ENCODE data around the gene ANTXR1. TPM values are rescaled to one million over a fixed set of nuclear protein-coding genes. Genes with fewer than 3 reads are reported as not detected.
"Not testable (repeated sequence)": the region's sequence is repeated elsewhere in the genome, so short reads cannot be mapped to it uniquely, and the experiment has no call there.

The ANTXR1 gene
- total and polyA plus RNA-seq, 2 donors from 2014 or later = 7.0 to 42.6 TPM

- FAIRE-seq (no peak), DNase-seq (no peak)
- Histone ChIP-seq H3K27ac (ENCODE audit: low read depth in 2 of 2, low read length in 2 of 2) (no peak overlapping the region), H3K27me3 (ENCODE audit: control insufficient read depth, insufficient read depth, low read length) (no peaks in the 10 kb centered on the region), H3K9me3 (ENCODE audit: control insufficient read depth in 2 of 3, insufficient read depth in 1 of 3, low read length in 3 of 3) (no peaks in the 10 kb centered on the region), H3K36me3 (ENCODE audit: control insufficient read depth in 2 of 3, insufficient read depth in 3 of 3, low read length in 3 of 3) (no peaks in the 10 kb centered on the region), H3K4me3 (ENCODE audit: low read length in 3 of 3) (no peak overlapping the region), H3K9ac (ENCODE audit: low read length in 3 of 3) (no peak overlapping the region), H3K4me1 (ENCODE audit: control insufficient read depth in 2 of 3, insufficient read depth in 2 of 3, low read depth in 1 of 3, low read length in 3 of 3) (peaks cover 0 to 8% (median 5%) of the 10 kb centered on the region in 3 donors)
- TF ChIP-seq CTCF (IDR thresholded peaks at IDR 0.05; ENCODE audit: borderline replicate concordance, extremely low read depth, insufficient read depth) = no peak
- intact Hi-C loops (cut with DNase I) = no loop called here
These were observed 213.9 kb downstream of the ANTXR1 start for GRCh38 chr2:69226903-69227302.

- TF ChIP-seq CTCF (IDR thresholded peaks at IDR 0.05; ENCODE audit: borderline replicate concordance, extremely low read depth, insufficient read depth) = no peak
- H3K36me3 ChIP-seq (ENCODE audit: control insufficient read depth in 2 of 3, insufficient read depth in 3 of 3, low read length in 3 of 3) = no peaks in the 10 kb centered on the region
- no peak overlapping the region for H3K4me3 ChIP-seq (ENCODE audit: low read length in 3 of 3)
- intact Hi-C loops (cut with DNase I) = no loop called here
- DNase-seq (no peak), FAIRE-seq (no peak)
- H3K9ac ChIP-seq (ENCODE audit: low read length in 3 of 3) = no peak overlapping the region
- H3K27ac ChIP-seq (ENCODE audit: low read depth in 2 of 2, low read length in 2 of 2) = no peak overlapping the region
- H3K27me3 ChIP-seq (ENCODE audit: control insufficient read depth, insufficient read depth, low read length) = no peaks in the 10 kb centered on the region
- H3K4me1 ChIP-seq (ENCODE audit: control insufficient read depth in 2 of 3, insufficient read depth in 2 of 3, low read depth in 1 of 3, low read length in 3 of 3) = peaks cover 0 to 8% (median 5%) of the 10 kb centered on the region in 3 donors
- no peaks in the 10 kb centered on the region for H3K9me3 ChIP-seq (ENCODE audit: control insufficient read depth in 2 of 3, insufficient read depth in 1 of 3, low read length in 3 of 3)
These were observed 214.7 kb downstream of the ANTXR1 start for GRCh38 chr2:69227716-69228115.

DNA sequence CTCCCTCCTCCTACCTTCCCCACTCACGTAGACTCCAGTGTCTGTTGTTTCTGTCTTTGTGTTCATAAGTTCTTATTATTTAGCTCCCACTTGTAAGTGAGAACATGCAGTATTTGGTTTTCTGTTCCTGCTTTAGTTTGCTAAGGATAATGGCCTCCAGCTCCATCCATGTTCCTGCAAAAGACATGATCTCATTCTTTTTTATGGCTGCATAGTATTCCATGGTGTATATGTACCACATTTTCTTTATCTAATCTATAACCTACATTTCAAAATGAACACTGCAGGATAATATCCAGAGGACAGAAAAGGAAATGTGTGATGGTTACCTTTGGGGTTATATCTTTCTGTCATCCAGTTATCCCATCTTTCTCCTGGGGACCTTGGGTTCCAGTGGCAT is 218.0 kb downstream of the ANTXR1 start:
- H3K27me3 ChIP-seq (ENCODE audit: control insufficient read depth, insufficient read depth, low read length); intact Hi-C loops (cut with DNase I); H3K4me1 ChIP-seq (ENCODE audit: control insufficient read depth in 2 of 3, insufficient read depth in 2 of 3, low read depth in 1 of 3, low read length in 3 of 3); H3K4me3 ChIP-seq (ENCODE audit: low read length in 3 of 3); H3K27ac ChIP-seq (ENCODE audit: low read depth in 2 of 2, low read length in 2 of 2); H3K9me3 ChIP-seq (ENCODE audit: control insufficient read depth in 2 of 3, insufficient read depth in 1 of 3, low read length in 3 of 3); H3K9ac ChIP-seq (ENCODE audit: low read length in 3 of 3); FAIRE-seq; H3K36me3 ChIP-seq (ENCODE audit: control insufficient read depth in 2 of 3, insufficient read depth in 3 of 3, low read length in 3 of 3); DNase-seq: not testable (repeated sequence)

- intact Hi-C loops (cut with DNase I) = no loop called here
- TF ChIP-seq CTCF (IDR thresholded peaks at IDR 0.05; ENCODE audit: borderline replicate concordance, extremely low read depth, insufficient read depth) = no peak
- no peak overlapping the region for H3K27ac ChIP-seq (ENCODE audit: low read depth in 2 of 2, low read length in 2 of 2)
- no peaks in the 10 kb centered on the region for H3K4me1 ChIP-seq (ENCODE audit: control insufficient read depth in 2 of 3, insufficient read depth in 2 of 3, low read depth in 1 of 3, low read length in 3 of 3)
- H3K36me3 ChIP-seq (ENCODE audit: control insufficient read depth in 2 of 3, insufficient read depth in 3 of 3, low read length in 3 of 3) = no peaks in the 10 kb centered on the region
- H3K4me3 ChIP-seq (ENCODE audit: low read length in 3 of 3) = no peak overlapping the region
- H3K9me3 ChIP-seq (ENCODE audit: control insufficient read depth in 2 of 3, insufficient read depth in 1 of 3, low read length in 3 of 3) = no peaks in the 10 kb centered on the region
- no peak overlapping the region for H3K9ac ChIP-seq (ENCODE audit: low read length in 3 of 3)
- FAIRE-seq (no peak), DNase-seq (no peak)
- H3K27me3 ChIP-seq (ENCODE audit: control insufficient read depth, insufficient read depth, low read length) = no peaks in the 10 kb centered on the region
These were observed 218.8 kb downstream of the ANTXR1 start for GRCh38 chr2:69231612-69232277.

DNA sequence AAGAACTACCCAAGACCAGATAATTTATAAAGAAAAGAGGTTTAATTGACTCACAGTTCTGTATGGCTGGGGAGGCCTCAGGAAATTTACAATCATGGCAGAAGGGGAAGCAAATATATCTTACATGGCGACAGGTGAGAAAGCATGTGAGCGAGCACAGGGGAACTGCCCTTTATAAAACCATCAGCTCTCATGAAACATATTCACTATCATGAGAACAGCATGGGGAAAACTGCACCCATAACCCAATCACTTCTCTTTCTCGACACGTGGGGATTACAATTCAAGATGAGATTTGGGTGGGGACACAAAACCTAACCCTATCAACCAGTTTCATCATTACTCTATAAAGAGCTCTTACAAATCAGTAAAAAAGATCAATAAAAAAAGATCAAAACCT is 222.9 kb downstream of the ANTXR1 start:
- H3K27me3 ChIP-seq (ENCODE audit: control insufficient read depth, insufficient read depth, low read length); H3K4me3 ChIP-seq (ENCODE audit: low read length in 3 of 3); FAIRE-seq; H3K36me3 ChIP-seq (ENCODE audit: control insufficient read depth in 2 of 3, insufficient read depth in 3 of 3, low read length in 3 of 3); H3K9ac ChIP-seq (ENCODE audit: low read length in 3 of 3); H3K4me1 ChIP-seq (ENCODE audit: control insufficient read depth in 2 of 3, insufficient read depth in 2 of 3, low read depth in 1 of 3, low read length in 3 of 3); DNase-seq; H3K27ac ChIP-seq (ENCODE audit: low read depth in 2 of 2, low read length in 2 of 2); intact Hi-C loops (cut with DNase I); H3K9me3 ChIP-seq (ENCODE audit: control insufficient read depth in 2 of 3, insufficient read depth in 1 of 3, low read length in 3 of 3): not testable (repeated sequence)
